GM12878 (cell line): Measurements from ENCODE around the gene MRRF. TPM values are rescaled to one million over a fixed set of nuclear protein-coding genes. Genes with fewer than 3 reads are reported as not detected.

Experiments used
- ASH2L ChIP-seq: fragments of 300-600, 200-600 bp; sonication (generic); IDR thresholded peaks from 2 replicates; pipeline ENCODE4 v1.6.1; 2017; ENCODE audit warnings: low read depth, mild to moderate bottlenecking, borderline replicate concordance
- BACH1 ChIP-seq: fragments of 450-650 bp; IDR thresholded peaks from 2 replicates; pipeline ENCODE4 v1.6.1; 2017; ENCODE audit warnings: mild to moderate bottlenecking, borderline replicate concordance
- BCL3 ChIP-seq: IDR thresholded peaks from 2 replicates; pipeline ENCODE4 v1.6.1; 2011; ENCODE audit warnings: borderline replicate concordance, low read depth, mild to moderate bottlenecking, moderate library complexity, low read length; ENCODE audit not compliant: insufficient read depth, poor library complexity, severe bottlenecking
- CBX5 ChIP-seq: sonication (generic); IDR thresholded peaks from 2 replicates; pipeline ENCODE4 v1.6.1; 2016; ENCODE audit warnings: low read depth, moderate library complexity, mild to moderate bottlenecking, inconsistent platforms
- CREM ChIP-seq: IDR thresholded peaks from 2 replicates; pipeline ENCODE4 v1.6.1; 2014; ENCODE audit warnings: antibody characterized with exemption, low read depth
- EZH2 ChIP-seq: IDR thresholded peaks from 2 replicates; pipeline ENCODE4 v1.6.1; 2012; ENCODE audit warnings: low read depth, mild to moderate bottlenecking, control low read depth, inconsistent platforms, low read length, borderline replicate concordance; ENCODE audit not compliant: control insufficient read depth
- FOXK2 ChIP-seq: fragments of 450-650 bp; IDR thresholded peaks from 2 replicates; pipeline ENCODE4 v1.6.1; 2017; ENCODE audit warnings: mild to moderate bottlenecking, moderate library complexity
- FOXM1 ChIP-seq: IDR thresholded peaks from 2 replicates; pipeline ENCODE4 v1.6.1; 2012; ENCODE audit warnings: low read depth, mild to moderate bottlenecking, inconsistent platforms, low read length, moderate library complexity
- JUND ChIP-seq: IDR thresholded peaks from 2 replicates; pipeline ENCODE4 v1.6.1; 2012; ENCODE audit warnings: low read depth, mild to moderate bottlenecking, low read length, improper control_type of control experiment, moderate library complexity
- KLF5 ChIP-seq: fragments of 450-650 bp; IDR thresholded peaks from 2 replicates; pipeline ENCODE4 v1.6.1; 2014; ENCODE audit warnings: mild to moderate bottlenecking; ENCODE audit not compliant: partially characterized antibody
- MTA3 ChIP-seq: IDR thresholded peaks from 2 replicates; pipeline ENCODE4 v1.6.1; 2012; ENCODE audit warnings: low read length, inconsistent platforms, borderline replicate concordance
- MYB ChIP-seq: fragments of 150-350 bp; IDR thresholded peaks from 2 replicates; pipeline ENCODE4 v1.6.1; 2014; ENCODE audit warnings: mild to moderate bottlenecking, low read depth, low read length, borderline replicate concordance
- POLR2AphosphoS5 ChIP-seq: IDR thresholded peaks from 2 replicates; pipeline ENCODE4 v1.6.1; 2011; ENCODE audit warnings: mild to moderate bottlenecking, low read length, inconsistent platforms
- RAD51 ChIP-seq: fragments of 450-650 bp; IDR thresholded peaks from 2 replicates; pipeline ENCODE4 v1.6.1; 2016; ENCODE audit warnings: moderate library complexity, mild to moderate bottlenecking, inconsistent platforms
- RBBP5 ChIP-seq: fragments of 200-600 bp; sonication (generic); conservative IDR thresholded peaks from 2 replicates; pipeline ENCODE4 v1.6.1; 2016
- SIX5 ChIP-seq: IDR thresholded peaks from 2 replicates; pipeline ENCODE4 v1.6.1; 2011; ENCODE audit warnings: mild to moderate bottlenecking, low read depth, low read length, moderate library complexity; ENCODE audit not compliant: severe bottlenecking
- SREBF1 ChIP-seq: IDR thresholded peaks from 2 replicates; pipeline ENCODE4 v1.6.1; 2012; ENCODE audit warnings: mild to moderate bottlenecking, low read length
- SRF ChIP-seq, 2 experiments: IDR thresholded peaks; 2 replicates each; pipeline ENCODE4 v1.6.1; 2011; ENCODE audit warnings: low read depth in 2 of 2, low read length in 2 of 2, mild to moderate bottlenecking in 1 of 2, moderate library complexity in 1 of 2
- ZBTB40 ChIP-seq: fragments of 450-650 bp; IDR thresholded peaks from 2 replicates; pipeline ENCODE4 v1.6.1; 2016; ENCODE audit warnings: mild to moderate bottlenecking, moderate library complexity, borderline replicate concordance
- polyA plus RNA-seq, 11 experiments: library from polyadenylated mRNA; depleted of rRNA in 4 of 11; unstranded in 6 of 11; stranded (reverse) in 5 of 11; fragments of >200 nt; fragmentation: Nextera tagmentation in 4 of 11; fragmentation: Illumina TruSeq in 1 of 11; extraction: Ambion mirVana in 4 of 11; extraction: Trizol in 1 of 11; gene quantifications; 1 replicate in 1 of 11; 2 replicates in 10 of 11; pipeline versions ENCODE4 v1.2.1 to v1.2.3, GENCODE V29; 2011 to 2016; ENCODE audit warnings: inconsistent platforms in 2 of 11, missing spikeins in 2 of 11, low read depth in 1 of 11
- total RNA-seq, 4 experiments: library from RNA; depleted of rRNA in 3 of 4; stranded (reverse); fragments of >200 nt in 3 of 4; fragmentation: Illumina TruSeq in 1 of 4; extraction: Trizol in 1 of 4; gene quantifications; 2 replicates each; pipeline versions ENCODE4 v1.2.1 to v1.2.3, GENCODE V29; 2013 to 2021
- TF ChIP-seq, protein P1 (sequence below): IDR thresholded peaks from 2 replicates; pipeline ENCODE4 v1.6.1; 2011; ENCODE audit warnings: low read depth, low read length, improper control_type of control experiment, borderline replicate concordance
- TF ChIP-seq, protein P2 (sequence below): fragments of 450-650 bp; formaldehyde crosslinking; IDR thresholded peaks from 2 replicates; pipeline ENCODE4 v1.4.0; 2022; ENCODE audit warnings: mild to moderate bottlenecking, moderate library complexity

MRRF gene
- total and polyA plus RNA-seq, 10 of the 15 experiments (the other 5 are each of a cell fraction or from before 2014, with no cell fraction given), result 64.8 to 112 (median 76.4) TPM

GRCh38 chr9:122265149-122265915 lies 650 bp downstream of the MRRF start (continued):
- TF ChIP-seq FOXK2 (no peak), MTA3 (no peak; the same call in 1 of the 2 replicates), BACH1 (0 out of 2 replicates have a peak, but pooled peaks have one; percentile 17), SRF (IDR thresholded peaks at IDR 0.05; ENCODE audit: low read depth in 2 of 2, low read length in 2 of 2) (no peak), RAD51 (peak; percentile 97), EZH2 (no peak), FOXM1 (no peak), RBBP5 (no peak), ZBTB40 (no peak; the same call in 1 of the 2 replicates), CBX5 (no peak), ASH2L (no peak), MYB (no peak), BCL3 (no peak), SREBF1 (no peak), CREM (peak; percentile 92), POLR2AphosphoS5 (no peak; the same call in 1 of the 2 replicates), SIX5 (no peak), JUND (no peak), KLF5 (no peak)
- TF ChIP-seq, protein P1, sequence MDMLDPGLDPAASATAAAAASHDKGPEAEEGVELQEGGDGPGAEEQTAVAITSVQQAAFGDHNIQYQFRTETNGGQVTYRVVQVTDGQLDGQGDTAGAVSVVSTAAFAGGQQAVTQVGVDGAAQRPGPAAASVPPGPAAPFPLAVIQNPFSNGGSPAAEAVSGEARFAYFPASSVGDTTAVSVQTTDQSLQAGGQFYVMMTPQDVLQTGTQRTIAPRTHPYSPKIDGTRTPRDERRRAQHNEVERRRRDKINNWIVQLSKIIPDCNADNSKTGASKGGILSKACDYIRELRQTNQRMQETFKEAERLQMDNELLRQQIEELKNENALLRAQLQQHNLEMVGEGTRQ, result peak; percentile 83
- TF ChIP-seq, protein P2, sequence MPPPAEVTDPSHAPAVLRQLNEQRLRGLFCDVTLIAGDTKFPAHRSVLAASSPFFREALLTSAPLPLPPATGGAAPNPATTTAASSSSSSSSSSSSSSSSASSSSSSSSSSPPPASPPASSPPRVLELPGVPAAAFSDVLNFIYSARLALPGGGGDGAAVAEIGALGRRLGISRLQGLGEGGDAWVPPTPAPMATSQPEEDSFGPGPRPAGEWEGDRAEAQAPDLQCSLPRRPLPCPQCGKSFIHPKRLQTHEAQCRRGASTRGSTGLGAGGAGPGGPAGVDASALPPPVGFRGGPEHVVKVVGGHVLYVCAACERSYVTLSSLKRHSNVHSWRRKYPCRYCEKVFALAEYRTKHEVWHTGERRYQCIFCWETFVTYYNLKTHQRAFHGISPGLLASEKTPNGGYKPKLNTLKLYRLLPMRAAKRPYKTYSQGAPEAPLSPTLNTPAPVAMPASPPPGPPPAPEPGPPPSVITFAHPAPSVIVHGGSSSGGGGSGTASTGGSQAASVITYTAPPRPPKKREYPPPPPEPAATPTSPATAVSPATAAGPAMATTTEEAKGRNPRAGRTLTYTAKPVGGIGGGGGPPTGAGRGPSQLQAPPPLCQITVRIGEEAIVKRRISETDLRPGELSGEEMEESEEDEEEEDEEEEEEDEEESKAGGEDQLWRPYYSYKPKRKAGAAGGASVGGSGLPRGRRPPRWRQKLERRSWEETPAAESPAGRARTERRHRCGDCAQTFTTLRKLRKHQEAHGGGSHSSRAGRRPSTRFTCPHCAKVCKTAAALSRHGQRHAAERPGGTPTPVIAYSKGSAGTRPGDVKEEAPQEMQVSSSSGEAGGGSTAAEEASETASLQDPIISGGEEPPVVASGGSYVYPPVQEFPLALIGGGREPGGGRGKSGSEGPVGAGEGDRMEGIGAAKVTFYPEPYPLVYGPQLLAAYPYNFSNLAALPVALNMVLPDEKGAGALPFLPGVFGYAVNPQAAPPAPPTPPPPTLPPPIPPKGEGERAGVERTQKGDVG (CRISPR knock-in tag), result no peak
